Activated CD8-positive, alpha-beta memory T cell treated with anti-CD3 and anti-CD28 coated beads for 36 hours (primary cell): ENCODE measurements around the gene FARSB. TPM values are rescaled to one million over a fixed set of nuclear protein-coding genes. Genes with fewer than 3 reads are reported as not detected.
"Not testable (repeated sequence)": the region's sequence is repeated elsewhere in the genome, so short reads cannot be mapped to it uniquely, and the experiment has no call there.

Source experiments
- CTCF ChIA-PET: fragments of 350-600 bp; sonication (Branson Sonifier 250); formaldehyde crosslinking; loops from one replicate; lab custom pipeline; 2021; ENCODE audit warnings: antibody characterized with exemption; lab: Charles Lee
- POLR2A ChIA-PET: fragments of 350-600 bp; sonication (Branson Sonifier 250); formaldehyde crosslinking; loops from one replicate; lab custom pipeline; 2021; ENCODE audit warnings: antibody characterized with exemption; lab: Charles Lee
- total RNA-seq, 2 experiments: library from RNA; stranded (reverse); gene quantifications; one replicate each; pipeline ENCODE4 v1.2.3, GENCODE V29; 2021

The FARSB gene
- total RNA-seq, 2 experiments from 2014 or later, result 61.2 to 62.6 TPM

DNA sequence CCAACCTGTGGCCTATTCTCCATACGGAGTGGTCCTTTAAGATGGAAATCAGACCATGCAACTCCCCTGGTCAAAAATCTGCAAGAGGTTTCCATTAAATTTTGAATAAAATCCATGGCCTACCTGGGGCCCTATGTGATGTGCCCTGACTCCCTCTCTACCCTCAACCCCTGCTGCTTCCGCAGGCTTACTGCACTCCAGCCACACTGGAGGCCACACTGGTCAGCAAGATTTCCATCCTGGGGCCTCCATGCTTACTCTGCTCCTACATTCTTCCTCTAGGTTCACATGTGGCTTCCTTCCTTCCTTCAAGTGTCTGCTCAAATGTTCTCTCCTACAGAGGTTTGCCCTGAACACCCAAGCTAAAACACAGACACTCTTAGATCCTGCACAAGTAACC, 40.6 kb downstream of the FARSB start:
- CTCF ChIA-PET, result no interaction called here
- POLR2A ChIA-PET, result no interaction called here

DNA sequence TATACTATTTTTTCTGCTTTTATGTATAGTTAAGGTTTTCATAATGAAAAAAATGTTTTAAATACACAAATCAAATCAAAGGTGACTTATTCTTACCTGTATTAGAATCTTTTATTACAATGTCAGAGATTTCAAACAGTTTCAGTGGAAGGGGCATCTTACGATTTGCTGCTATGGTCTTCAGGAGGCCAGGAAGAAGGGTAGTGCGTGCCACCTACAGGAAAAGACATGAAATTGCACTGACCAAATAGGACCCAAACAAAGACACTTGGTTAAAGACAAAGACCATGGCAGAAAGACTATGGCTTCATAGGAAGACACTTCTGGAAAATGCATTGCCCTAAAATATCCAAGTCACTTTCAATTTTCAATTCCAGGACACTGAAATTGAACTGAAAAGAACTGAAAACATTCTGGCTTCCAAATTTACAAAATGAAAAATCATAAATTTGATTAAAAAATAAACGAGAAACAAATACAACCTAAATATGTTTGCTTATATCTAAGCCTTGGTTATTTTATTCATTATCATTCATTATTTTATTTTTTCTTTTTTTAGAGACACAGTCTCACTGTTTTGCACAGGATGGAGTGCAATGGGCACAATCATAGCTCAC, 42.1 kb downstream of the FARSB start:
- CTCF ChIA-PET, result interaction anchor here (0.8 kb wide), 1 partner anchor 20 kb away, joined by 3 read pairs; no protein-coding TSS in a partner anchor

DNA sequence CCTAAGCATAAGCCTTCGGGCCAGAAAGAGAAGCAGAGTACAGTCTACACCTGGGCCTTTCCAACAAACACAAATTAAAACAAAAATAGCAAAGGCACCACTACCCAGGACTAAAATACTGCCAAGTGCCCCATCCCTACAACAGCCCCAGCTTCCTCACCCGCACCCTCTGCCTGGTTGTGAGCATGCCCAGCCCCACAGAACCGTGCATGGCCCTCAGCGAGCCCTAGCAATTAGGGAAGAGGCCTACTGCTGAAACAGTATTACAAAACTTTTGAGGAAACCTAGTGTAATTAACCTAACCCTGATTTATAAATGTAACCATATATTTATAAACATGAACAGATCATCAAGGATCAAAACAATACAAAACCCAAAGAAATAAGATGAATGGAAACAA, 44.2 kb downstream of the FARSB start:
- POLR2A ChIA-PET, result no interaction called here

More for the DNA sequence above, 42.1 kb downstream of the FARSB start:
- POLR2A ChIA-PET, result no interaction called here

DNA sequence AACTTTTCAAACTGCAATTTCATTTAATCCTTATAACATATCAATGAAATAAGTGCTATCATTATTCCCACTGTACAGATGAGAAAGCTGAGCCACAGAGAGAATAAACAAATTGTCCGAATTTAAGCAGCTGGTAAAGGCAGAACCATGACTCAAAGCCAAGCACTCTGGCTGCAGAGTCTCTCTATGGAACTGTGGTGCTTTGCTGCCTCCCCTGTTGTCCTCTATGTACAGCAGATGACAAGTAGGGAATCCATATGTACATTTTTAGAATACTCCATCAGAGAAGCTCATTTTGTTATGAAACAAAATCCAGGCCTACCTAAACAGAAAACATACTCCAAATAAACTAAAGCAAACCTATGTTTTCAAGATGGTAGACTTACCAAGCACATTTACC, 45.1 kb downstream of the FARSB start:
- CTCF ChIA-PET, result no interaction called here

More for the DNA sequence above, 44.2 kb downstream of the FARSB start:
- CTCF ChIA-PET, result no interaction called here

DNA sequence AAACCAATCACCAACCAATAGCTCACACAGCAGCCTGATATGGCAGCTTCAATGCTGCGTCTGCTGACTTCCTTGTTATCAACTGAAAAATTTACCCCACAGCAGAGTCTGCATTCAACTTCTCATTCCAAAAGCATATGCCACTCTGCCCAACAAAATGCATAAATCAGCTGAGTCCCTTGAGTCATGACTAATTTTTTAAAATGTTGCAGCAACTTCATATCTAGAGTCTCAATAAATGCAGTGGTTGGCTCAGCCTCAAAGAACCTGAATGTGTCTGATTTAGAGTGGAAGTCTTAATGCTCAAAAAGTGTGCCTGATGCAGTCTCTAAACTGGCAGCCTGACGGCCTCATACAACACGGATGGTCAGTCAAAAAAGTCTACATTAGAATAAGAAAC, 46.5 kb downstream of the FARSB start:
- POLR2A ChIA-PET, result no interaction called here
- CTCF ChIA-PET, result interaction anchor here (1.1 kb wide), 1 partner anchor 291 kb away, joined by 3 read pairs; no protein-coding TSS in a partner anchor

More for the DNA sequence above, 45.1 kb downstream of the FARSB start:
- POLR2A ChIA-PET, result no interaction called here

DNA sequence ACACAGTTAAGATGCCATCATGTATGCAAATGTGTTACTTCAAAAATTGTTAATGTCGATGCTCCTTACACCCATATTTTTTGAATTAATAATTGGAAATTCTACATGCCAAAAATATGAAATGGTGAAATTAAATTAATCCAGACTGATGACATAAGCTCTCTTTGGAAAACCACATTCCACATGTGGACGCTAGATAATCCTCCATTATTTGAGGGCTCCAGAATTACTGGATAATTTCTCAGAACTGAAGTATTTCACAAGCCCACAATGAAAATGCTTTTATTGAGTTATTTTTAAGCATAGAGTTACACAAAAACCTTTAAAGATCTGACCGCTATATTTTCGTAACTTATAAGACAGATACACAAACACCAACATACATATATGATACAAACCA, 47.8 kb downstream of the FARSB start:
- POLR2A ChIA-PET, result no interaction called here
- CTCF ChIA-PET, result no interaction called here

DNA sequence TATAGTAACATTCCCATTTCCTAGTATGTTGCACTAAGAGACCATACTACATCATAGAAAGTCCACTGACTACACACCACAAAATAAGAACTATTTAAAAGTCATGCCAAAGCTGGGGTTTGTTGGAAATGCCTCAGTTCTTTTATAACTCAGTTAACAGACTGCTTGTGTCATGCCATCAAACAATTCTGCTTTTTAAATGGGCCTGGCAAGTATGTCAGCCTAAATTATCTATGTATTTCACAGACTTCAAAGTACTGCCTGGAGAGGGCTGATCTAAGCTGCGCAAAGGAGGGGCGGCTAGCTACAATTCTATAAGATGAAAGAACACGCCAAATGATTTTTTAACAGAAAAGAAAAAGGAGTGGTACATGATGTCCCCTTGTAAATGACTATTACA, 49.6 kb downstream of the FARSB start:
- ChIA-PET CTCF (no interaction called here), POLR2A (no interaction called here)

DNA sequence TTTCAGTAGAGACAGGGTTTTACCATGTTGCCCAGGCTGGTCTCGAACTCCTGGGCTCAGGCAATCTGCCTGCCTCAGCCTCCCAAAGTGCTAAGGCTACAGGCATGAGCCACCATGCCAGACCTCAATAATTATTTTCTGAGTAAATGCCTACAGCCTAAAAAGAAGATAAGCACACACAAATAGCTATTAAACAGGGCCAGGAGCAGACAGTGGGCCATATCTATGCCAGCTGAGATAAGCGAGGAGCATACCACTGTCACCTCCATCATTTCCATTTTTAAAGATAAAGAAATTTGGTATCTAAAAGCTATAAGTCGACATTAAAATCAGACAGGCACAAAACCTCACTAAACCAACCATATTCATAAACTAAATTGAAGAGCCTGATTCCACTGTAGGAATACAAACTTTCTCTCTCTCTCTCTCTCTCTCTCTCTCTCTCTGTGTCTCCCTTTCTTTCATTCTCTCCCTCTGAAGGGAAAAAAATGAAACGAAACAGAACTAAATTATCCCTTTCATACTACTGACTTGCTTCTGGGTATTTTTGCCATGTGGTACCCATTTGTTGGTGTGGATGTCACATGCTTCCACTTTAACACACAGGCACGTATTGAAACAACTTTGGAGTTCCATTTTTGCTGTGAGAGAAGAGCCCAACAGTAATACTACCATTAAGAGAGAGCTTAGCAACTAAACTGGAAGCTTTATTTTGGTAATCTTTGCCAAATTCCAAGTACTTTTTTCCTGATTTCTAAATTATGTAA, 51.0 kb downstream of the FARSB start:
- CTCF ChIA-PET, result interaction anchor here (0.7 kb wide), 1 partner anchor 367 kb away, joined by 4 read pairs; no protein-coding TSS in a partner anchor
- POLR2A ChIA-PET, result no interaction called here

DNA sequence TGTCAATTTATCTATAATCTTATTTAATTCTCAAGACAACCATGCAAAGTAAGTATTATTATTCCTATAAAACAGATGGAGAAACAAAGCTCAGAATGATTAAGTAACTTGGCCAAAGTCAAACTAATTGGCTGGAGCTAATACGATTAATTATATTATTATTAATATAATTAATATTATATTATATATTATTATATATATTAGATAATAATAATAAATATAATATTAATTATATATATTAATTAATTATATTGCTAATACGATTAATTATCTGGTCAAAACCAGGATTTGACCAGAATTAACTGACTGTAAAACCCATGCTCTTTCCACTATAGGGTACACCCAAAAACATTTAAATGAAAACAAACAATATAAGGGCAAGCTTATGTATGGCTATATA, 52.4 kb downstream of the FARSB start:
- CTCF ChIA-PET, result no interaction called here
- POLR2A ChIA-PET, result interaction anchor here (0.5 kb wide), 1 partner anchor 9 kb away, joined by 3 read pairs; no protein-coding TSS in a partner anchor

DNA sequence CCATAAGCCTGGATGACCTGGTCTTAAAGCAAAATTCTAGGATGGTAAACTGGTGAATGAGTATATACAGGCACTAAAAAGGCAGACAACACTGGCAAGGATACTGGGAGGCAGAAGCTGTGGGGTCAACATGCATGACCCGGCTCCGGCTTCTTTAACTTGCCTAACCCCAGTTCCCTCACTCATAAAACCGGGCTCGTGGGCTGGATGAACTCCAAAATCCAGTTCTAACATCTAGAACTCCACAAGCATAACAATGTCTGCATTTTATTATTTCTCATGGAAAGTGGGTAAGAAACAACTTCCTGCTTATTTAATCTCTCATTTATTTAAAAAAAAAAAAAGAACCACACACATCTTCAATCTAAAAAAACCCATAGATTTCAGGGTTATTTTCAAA, 57.3 kb downstream of the FARSB start:
- CTCF ChIA-PET, result no interaction called here
- POLR2A ChIA-PET, result no interaction called here

DNA sequence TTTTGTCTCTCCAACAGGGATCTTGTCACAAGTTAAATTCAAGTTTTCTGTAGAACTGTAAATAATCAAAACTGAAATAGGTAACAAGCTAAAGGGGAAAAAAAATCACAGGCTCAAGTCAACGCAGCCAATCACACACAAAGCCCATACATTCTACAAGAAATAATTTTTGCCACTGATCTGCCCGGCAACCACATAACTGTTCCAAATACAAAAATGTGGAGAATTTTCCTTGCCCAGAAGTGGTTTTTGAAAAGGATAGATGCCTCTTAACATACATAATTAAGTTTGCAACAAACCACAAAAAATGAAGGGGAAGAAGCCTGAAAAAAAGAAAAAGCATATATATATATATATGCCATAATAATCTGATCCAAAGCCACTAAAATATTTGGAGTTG, 60.3 kb downstream of the FARSB start:
- CTCF ChIA-PET, result no interaction called here
- POLR2A ChIA-PET, result no interaction called here

DNA sequence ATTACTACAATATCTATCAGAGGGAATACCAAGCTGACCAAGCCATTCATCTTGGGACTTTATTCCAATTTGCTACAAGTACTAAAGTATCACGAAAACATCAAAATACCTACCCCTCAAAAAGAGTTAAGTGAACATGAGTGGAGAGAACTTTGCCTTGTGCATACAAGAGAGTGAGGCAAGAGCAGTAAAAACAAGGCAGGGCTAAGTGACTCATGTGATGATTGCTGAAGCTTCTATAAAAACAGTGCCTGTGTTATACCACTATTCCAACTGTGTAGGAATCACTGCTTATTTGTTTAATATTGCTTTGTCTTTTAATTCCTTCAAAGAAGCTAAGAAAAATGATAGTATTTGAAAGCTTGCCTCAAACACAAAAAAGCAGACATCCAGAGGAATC, 61.2 kb downstream of the FARSB start:
- ChIA-PET POLR2A (no interaction called here), CTCF (no interaction called here)

DNA sequence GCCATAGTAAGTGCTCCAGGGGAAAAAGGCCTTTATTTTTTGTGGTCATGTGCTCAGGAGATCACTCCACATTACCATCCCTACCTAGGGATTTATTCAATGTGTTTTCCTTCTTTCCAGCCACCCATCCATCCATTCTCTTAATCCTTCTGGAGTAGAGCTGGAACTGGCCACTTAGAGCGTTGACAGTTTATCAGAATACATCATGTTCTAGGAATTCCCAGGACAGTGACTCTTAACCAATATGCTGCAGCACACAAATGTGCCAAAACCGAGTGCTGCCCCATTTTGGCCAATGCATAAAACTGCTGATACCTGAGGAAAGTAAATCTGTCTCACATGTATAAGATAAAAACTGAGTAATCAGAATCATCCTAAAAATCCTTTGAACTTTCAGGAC, 63.7 kb downstream of the FARSB start:
- CTCF ChIA-PET, result no interaction called here

DNA sequence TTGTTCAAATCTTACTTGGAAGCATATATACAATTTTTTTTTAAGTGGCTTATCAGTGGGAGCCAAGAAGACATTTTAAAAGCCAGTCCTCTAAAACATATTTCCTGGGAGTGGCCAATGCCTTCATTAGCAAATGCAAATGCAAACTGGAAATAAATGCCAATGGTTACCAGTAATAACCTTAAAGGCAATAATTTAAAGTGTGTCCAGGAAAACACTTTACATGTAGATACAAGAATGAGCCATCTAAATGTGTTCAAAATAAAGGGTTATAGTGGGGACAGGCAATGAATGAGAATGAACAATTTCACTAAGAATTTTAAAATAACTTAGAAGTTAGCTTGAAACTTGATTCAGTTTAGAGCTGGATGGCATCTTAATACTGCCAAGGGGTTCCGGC, 64.2 kb downstream of the FARSB start:
- CTCF ChIA-PET, result no interaction called here
- POLR2A ChIA-PET, result no interaction called here

More for the DNA sequence above, 63.7 kb downstream of the FARSB start:
- POLR2A ChIA-PET, result no interaction called here

DNA sequence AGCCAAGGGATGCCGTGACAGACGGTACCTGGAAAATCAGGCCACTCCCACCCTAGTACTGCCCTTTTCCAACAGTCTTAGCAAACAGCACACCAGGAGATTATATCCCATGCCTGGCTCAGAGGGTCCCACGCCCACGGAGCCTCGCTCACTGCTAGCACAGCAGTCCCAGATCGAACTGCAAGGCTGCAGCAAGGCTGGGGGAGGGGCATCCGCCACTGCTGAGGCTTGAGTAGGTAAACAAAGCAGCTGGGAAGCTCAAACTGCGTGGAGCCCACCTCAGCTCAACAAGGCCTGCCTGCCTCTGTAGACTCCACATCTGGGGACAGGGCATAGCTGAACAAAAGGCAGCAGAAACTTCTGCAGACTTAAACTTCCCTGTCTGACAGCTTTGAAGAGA, 71.3 kb downstream of the FARSB start:
- CTCF ChIA-PET, result not testable (repeated sequence)

DNA sequence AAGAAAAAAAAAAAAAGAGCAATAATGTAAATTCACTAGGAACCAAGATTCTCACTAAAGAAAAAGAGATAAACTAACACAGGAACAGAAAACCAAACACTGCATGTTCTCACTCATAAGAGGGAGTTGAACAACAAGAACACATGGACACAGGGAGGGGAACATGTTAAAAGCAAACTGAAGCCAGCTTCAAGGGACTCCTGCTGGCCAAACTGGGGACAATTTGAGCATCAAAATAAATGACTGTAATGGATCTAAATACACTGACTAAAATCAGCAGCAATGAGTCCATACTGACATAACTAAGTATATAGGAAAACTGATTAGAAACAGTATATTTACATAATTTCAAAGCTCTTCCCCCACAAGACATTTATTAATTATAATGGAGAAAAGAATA, 73.0 kb downstream of the FARSB start:
- ChIA-PET POLR2A (no interaction called here), CTCF (interaction anchor here (0.7 kb wide), 1 partner anchor 253 kb away, joined by 3 read pairs; no protein-coding TSS in a partner anchor)

More for the DNA sequence above, 71.3 kb downstream of the FARSB start:
- POLR2A ChIA-PET, result not testable (repeated sequence)

DNA sequence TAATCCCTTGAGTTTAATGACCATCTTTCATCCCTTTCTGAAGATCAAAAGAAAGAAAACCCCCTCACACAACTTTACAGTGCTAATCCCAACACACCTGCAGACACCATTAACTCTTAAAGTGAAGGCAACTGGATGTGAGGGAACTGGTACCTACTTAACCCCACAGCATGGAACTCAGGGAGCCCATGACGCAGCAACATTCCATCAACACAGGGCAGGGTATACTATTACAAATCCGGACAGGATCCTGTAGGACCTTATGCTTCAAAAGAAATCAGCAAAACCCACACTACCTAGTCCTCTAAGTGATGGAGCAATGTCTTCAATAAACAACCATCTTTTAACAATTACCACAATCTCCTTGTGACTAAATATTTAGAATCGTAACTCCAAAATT, 78.6 kb downstream of the FARSB start:
- POLR2A ChIA-PET, result no interaction called here
- CTCF ChIA-PET, result no interaction called here

DNA sequence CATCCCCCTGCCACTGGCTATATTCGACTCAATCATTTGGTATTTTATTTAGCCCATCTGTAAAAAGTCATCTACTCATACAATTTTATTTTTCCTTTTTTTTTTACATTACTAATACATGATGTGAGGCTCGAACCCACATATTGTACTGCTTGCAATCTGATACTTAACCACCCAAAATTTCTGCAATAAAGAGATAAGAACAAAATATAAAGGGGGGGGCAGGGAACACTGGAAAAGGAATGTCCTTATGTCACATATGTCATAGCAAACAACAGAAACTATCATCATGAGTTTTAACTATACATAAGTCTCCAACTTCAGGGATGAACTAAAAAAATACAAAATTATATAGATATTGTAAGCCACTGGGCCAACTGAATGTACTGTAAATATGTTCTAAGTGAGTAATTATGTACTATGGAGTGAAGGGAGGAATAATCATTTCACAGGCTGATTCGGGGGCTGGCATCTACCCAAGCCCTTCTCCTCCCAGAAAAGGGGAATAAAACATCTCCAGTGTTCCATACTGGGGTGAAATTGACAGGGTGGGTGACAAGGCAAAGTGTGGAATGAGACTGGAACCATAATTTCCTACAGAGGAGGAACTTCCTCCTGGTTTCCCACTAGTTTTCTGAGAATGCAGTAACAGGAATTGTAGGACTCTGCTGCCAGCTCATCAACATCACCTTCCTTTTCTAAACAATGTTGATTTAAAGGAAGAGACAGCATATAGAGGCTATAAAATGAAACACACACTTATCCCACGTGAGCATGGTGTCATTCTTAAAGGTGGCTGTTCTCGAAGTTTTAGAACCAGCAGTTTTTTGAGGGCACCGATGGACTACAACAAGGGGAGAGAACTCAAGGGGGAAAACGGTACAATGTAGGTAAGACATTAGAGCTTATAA, 79.5 kb downstream of the FARSB start:
- POLR2A ChIA-PET, result no interaction called here
- CTCF ChIA-PET, result no interaction called here

DNA sequence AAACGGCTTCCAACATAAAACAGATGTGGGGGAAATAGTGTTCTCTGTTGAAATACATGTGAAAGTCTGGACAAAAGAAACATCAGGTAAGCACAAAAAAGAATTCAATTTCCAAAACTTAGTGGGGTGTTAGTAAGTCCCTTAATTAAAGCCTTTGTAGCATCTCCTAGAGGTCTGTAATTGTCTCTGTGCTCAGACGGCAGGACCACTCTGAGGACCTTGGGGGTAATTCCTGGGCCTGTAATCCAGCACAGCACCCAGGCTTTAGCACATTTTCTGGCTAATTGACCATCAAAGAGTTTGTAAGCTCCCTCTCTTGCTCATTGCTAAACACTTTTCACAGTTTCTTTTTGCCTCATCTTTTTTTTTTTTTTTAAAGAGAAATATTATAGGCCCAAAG, 80.3 kb downstream of the FARSB start:
- ChIA-PET POLR2A (no interaction called here), CTCF (no interaction called here)

DNA sequence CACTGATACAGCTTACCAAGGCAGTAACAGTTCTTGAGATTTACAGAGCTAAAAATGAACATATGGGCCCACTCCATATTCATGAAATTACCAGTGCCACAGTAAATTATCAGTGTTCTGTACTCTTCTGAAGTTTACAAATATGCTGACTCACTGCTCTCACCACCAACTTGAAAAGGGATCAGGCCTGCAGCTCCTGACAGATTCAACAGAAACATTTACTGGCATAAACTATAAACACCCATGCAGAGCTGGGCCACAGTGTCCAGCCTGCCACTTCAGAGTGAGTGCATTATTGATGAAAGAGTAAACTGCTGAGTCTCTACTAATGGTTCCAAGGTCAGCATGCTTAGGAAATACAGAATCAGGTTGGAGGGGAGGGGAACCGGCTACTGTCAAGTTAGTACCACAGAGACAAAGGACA, 83.1 kb downstream of the FARSB start:
- POLR2A ChIA-PET, result no interaction called here

More for the DNA sequence above, 83.1 kb downstream of the FARSB start:
- CTCF ChIA-PET, result interaction anchor here (0.5 kb wide), 1 partner anchor 515 kb away, joined by 3 read pairs; no protein-coding TSS in a partner anchor
